T-helper 9 cell (primary cell): ENCODE data around the gene ETV3.

Source experiments
- DNase-seq: peaks from one replicate; pipeline ENCODE4 v3.0.0-alpha.2; 2020

The ETV3 gene

DNA sequence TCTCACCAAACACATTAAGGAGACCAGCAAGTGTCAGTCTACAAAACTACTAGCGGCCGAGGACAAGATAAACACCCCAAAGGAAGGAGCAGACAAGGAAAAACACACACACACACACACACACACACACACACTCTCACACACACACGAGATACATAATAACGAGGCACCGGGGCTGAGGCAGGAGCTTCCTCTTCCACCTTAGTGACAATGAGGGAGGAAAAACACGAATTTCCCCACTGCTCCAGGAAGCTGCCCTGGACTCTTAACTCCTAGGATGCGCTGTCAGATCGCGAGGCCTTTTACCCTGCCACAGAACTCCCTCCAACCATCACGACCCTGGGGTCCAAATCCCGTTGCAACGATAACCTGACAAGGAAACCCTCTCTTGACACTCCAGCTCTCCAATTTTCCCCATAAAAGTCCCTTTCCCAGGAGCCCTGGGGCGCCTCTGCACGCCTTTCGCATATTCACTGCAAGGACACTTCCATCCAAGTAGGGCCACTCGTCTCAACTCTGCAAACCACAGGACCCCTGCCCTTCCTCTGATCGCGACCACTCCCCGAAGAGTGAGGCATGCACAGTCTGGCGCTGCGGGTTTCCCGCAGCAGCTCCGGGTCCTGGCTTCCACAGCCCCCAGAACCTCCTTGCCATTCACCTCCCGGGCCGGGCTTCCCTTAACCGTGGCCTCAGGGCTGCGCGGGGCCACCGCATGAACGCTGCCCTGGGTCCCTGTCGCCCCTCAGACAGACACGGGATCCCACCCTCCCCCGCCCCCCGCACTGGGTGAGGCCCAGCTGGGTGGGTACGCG is 581 bp downstream of the ETV3 start:
- DNase-seq: no peak

DNA sequence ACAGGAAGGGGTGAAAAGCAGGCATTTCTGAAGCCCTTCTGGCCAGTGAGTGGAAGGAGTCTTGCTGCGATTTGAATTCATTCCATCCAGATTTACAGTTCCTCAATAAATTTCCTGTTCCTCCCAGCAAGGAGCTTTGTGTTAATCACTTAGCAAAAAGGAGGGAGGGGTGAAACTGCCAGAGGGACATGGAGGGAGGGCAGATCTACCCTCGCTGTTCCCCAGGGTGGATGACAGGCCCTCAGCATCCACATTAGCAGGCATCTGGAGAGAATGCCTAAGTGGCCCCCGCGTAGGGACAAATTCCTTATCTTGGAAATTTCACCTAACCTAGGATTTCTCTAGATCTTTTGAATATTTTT is 1.2 kb downstream of the ETV3 start:
- DNase-seq: no peak

DNA sequence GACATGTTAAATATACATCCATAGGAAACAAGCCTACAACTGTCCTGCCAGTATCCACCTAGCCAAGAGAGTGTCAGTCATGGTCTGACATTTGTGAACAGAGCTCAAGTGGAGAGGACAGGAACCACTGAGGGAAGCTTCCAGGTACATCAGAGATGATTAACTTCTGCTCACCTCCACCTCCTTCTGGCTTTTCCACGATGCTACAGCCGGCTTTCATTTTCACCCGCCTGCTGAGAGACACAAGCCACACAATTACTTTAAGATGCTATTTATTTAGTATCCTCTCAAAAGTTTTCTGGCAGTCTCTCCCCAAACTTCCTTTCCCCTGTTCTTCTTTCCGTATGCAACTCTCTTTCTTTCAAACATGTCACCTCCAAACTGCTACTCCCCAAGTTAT is 2.1 kb downstream of the ETV3 start:
- DNase-seq: no peak

DNA sequence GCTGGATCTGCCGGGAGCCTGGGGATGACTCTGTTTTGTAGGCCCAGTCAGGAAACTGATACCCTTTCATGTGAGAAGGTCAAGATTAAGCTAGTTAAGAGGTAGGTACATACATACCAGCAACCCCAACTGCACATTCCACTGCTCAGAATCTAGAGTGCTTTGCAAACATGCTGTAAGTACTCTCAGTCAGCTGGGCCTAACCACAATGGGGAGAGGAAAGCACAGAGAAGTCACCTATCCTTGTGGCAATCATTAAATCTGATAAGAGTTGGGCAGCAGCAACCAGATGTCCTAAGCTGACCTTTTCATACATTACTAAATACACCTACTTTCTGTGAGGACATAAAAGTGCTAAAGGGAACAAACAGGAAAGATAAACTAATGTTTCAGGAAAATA is 2.5 kb downstream of the ETV3 start:
- DNase-seq: no peak

DNA sequence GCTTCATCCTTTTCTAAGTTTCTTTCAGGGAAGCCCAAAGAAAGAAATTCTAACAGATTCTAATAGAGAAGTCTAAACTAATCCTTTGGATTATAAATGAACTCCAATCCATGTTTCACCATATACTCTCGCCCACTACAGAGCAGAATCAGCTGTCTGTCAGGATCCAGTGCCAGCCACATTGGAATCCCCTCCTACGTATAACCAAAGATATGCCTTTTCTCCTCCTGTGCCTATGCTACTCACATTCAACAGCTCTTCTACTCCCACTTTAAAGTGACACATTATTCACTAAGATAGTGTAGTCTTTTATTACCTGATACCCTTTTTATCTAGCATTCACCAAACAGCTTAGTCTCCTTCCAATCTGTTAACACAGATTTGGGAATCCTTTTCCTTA is 3.1 kb downstream of the ETV3 start:
- no peak for DNase-seq

DNA sequence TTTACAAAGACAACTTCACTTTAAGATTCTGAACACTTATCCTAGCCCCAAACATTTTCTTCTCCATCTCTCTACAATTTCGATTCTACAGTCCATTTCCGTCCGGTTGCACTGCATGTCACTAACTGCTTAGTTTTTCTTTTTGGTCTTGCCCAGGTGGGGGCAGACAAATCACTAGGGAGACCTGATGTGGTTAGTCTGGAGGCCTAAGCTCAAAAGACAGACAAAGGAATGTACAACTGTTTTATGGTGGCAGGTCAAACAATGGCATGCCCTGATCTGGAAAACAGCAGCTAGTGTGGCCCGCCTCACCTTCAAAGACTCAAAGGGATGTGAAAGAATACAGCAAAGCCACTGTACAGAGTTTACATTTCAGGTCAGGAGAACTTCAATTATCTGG is 3.8 kb downstream of the ETV3 start:
- DNase-seq: no peak

DNA sequence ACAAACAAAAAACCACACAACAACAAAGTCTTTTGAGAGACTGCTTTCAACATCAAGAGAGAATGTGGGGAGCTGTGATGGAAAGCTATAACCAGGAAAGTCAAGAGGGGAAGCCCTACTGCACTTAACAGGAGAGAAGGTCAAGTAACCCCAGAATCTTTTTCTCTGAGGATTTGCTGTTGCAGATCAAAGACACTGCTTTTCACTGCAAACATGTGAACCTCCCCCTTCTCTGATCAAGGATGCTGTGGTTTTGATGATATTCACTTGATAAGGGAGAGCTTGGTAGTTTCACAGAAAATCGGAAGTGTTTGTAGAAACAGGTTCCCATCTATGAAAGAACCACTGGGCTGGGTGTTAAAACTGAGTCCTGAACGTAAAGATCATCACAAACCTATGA is 4.8 kb downstream of the ETV3 start:
- DNase-seq: no peak

DNA sequence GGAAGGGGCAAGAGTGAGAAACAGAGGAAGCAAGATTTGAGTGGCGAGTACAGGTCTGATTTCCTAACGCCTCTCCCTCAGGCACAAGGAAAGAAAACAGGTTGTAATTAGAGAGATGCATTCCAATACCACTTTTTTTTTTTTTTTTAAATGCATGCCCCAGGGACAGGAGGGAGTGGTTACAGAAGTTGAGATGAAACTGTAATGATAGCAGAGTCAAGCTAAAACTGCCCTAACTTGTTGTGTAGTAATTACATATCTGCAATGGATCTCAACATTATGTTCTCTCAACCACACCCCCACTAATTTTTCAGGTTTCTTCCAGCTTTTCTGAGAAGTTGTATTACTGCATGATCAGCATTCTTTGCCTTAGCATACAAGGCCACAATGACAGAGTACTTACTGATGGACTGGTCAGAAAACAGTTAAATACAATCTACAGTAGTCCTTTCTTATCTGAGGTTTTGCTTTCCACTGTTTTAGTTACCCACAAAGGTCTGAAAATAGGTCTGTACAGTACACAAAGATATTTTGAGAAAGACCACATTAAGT is 5.5 kb downstream of the ETV3 start:
- DNase-seq: no peak

DNA sequence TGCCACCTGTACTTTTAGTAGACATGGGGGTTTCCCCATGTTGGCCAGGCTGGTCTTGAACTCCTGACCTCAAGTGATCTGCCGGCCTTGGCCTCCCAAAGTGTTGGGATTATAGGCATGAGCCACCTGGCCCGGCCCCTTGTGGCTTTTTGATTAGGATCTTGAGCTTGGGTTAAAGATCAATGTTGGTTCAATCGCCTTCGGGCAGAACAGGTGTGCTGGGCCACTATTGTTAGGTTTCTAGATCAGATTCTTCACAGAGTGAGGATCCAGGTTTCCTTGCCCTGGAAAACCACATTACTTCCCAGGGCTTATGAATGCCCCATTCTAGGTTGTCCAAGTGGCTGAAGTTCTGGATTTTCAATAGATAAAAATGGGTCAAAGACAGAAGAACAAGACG is 6.1 kb downstream of the ETV3 start:
- no peak for DNase-seq

DNA sequence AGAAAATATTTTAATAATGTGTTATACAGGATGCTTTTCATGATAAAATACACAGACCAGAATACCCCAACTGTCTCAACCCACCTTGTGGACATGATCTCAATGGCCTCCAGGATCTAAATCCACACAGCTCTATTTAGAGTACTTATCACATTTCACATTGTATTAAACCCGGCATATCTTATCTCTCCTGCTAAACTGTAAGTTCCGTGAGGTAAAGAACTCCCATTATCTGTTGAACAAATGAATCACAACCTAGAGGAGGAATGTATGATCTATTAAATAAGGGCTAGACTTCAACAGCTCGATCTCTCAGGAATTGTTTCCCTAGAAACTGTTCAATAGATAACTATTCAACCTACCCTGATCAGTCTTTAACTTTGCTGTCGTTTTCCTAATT is 6.9 kb downstream of the ETV3 start:
- DNase-seq: no peak

DNA sequence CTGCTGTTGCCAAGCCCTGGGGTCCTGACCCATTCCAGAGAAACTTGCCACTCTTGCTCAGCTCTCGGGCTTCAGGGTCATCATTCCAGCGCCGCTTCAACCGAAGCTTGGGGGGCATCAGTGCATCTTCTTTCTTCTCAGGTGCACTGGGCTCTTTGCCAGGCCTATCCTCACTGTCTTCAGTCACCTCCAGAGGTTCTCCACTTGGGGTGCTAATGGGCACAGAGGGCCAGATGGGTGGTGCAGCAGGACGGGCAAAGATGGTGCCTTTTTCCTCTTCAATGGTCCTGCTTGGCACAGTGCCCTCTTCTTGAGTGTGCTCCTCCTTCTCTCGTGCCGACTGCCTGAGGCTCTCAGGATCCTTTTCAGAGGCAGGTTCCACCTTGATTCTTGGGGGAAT is 13.3 kb downstream of the ETV3 start:
- DNase-seq: no peak

DNA sequence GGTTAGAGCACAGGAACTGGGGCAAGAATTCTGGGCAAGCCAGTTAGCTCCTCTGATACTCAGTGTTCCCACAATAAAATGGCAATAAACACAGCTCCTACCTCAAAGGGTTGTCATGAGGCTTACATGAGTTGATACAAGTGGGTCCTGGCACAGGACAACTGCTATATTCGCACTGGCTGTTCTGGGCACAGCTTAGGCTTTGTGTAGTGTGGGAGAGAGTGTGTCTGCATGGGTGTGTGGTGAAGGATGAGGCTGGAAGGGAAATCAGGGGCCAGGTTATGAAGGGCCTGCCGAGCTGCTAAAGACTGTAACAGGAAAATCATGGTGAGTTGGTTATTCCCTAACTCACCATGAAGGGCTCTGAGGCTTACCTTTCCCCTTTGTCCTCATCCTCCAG is 18.7 kb downstream of the ETV3 start:
- DNase-seq: no peak

DNA sequence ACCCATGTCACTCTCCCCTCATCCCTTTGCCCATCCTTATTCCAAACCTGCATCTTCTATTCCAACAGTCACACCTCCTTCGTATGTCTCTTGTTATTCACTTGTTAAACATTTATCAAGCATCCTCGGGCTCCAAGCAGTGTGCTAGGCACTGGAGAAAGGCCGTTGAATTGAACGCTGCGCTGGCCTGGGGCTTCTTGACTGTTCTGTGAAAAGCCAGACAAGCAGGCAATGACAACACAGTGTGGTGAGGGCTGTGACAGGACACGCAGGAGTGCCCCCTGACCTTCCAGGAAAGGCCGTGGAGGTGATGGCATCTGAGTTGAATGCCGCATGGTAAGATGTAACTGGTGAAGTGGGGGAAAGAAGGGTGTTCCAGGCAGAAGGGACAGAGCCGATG is 19.2 kb downstream of the ETV3 start:
- DNase-seq: no peak

DNA sequence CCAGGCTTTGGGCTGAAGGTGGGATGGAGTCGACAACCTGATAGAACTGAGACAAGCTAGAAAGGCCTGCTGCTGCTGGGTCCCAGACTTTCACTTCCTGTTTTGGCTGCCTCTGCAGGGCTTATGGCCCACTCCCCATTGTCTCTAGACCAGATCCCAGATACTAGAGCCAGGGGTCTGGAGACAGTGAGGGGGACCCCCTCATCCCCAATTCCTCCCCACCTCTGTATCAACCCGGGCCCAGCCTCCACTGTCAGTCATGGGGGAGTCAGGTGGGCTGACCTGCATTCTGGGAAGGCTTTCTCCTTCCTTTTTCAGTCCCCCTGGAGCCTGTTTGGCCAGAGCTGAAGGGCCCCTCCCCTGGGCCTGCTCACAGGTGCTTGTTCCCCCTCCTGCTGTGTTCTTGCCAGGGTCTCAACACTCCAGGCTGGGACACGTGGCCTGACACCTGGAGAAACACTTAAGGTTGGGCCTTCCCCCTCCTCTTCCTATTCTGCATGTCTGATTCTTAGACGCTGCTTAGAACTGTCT is 20.6 kb downstream of the ETV3 start:
- DNase-seq: no peak

DNA sequence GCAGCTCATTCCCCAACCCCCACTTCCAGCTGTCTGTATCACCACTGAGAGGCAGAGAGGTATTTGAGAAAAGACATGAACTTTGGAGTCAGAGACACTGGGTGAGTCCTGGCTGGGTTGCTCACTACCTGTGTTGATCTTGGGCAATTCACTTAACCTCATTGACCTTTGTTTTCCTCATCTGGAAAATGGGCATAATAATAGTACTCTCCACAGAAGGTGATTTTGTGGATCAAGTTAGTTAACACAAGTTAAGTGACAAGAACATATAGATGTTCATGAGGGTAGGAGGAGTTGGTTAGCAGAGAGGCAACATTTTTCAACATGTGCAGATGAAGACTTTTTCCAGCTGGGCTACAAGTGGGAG is 21.5 kb downstream of the ETV3 start:
- DNase-seq: no peak

DNA sequence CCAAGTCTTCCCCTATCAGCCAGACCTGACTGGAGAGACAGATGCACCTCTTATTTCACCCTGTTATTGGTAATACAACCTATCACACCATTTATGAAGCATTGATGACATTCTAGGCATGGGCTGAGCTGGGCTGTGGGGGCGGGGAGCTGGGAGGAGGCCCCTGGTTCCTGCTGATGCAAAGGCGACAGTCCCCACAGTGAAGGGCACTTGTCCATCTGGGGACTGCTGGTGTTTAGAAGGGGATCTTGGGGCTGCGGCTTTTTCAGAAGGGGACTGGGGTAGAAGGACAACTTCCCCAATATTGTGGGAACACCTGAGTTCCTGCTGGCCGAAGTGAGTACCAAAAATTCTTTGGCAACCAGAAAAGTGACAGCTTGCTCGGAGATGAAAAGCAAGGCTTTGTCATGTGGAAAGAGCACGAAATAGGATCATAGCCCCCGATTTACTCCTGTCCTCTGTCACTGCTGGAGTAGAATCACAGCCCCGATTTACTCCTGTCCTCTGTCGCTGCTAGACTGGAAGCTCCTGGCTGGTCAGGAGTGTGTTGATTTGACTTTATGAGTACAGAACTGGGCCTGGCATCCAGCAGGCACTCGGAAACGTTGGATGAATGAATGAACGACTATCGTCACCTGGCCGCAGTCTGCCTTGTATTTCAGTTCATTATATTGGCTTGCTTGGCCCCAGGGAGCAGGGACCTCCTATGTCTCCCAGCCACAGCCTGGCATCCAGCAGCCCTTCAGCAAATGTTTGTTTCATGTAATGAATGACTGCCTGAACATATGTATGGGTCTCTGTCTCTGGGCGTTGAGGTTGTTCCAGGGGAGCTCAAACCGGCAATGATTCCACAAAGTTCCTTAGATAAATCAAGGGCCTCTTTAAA is 22.1 kb downstream of the ETV3 start:
- DNase-seq: no peak

DNA sequence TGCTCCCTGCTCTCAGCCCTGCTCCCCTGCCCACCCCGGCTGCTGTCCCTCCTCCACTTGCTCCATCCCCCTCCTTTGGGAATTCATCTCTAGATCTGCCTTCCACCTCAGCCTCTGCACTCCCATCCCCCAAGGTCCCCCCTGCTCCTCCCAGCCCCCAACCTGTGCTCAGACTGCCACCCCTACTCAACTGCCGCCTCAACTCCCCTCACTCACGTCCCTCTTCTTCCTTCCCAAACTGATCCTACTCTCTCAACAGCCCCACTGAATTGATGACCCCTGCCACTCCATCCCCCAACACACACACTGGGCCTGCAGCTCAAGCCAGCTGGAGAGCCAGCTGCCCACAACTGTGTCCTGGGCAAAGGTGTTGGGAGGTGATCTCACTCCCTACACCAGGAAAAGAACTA is 22.8 kb downstream of the ETV3 start:
- no peak for DNase-seq

DNA sequence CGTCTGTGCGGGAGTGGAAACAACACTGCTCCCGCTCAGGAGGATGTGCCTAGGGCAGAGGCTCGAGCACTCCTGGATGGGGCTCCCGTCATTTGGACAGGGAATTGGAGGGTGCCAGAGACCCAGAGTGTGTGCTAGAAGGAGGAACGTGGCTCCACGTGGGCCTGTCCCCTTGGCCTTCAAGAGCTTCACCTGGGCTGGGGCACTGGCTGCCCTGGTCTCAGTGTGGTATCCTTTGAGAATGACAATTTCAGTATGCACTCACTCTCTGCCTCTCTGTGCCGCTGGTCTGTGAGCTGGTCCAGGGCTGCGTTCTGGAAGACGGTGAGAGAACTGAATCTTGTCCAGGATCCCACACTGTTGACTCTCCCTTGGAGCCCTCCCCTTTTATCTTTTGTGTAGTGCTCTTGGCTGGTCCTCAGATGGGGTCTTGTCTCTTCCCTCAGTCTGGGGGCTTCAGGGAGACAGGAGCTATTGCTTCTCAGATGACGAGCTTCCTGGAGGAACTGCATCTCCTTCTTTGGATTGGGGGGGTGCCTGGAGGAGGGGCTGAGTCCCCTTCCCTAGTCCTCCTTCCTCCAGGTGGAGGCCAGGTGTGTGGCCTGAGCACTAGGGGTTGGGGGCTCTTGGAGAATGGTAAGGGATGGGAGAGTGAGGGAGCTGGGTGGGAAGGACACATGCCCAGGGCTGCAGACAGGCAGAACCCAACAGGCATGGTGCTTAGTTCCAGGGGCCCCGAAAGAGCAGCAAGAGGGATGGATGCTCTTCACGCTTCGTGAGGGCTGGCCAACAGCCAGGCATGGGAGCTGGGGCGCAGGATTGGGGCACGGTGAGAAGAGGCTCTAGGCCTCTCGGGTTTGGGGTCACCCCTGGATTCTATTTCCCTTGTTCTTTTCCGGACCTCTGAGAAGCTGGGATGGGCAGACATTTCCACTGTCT is 23.7 kb downstream of the ETV3 start:
- no peak for DNase-seq

DNA sequence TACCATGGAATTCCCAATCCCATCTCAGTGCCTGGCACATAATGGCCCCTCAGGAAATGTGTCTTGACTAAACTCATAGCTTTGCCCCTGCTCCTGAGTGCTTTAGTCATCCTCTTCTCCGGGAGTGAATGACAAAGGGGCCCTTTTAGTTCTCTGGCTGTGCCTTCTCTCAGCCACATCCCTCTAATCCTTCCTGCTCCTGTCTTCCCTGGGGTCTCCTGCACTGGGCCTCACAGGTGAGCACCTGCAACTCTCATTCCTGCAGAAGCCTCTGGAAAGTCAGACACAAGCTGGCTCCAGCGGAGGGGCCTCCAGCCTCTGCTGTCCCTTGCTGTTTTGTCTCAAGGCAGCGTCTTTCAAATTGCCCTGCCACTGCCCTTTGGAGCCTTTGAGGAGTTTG is 24.6 kb downstream of the ETV3 start:
- DNase-seq: no peak

DNA sequence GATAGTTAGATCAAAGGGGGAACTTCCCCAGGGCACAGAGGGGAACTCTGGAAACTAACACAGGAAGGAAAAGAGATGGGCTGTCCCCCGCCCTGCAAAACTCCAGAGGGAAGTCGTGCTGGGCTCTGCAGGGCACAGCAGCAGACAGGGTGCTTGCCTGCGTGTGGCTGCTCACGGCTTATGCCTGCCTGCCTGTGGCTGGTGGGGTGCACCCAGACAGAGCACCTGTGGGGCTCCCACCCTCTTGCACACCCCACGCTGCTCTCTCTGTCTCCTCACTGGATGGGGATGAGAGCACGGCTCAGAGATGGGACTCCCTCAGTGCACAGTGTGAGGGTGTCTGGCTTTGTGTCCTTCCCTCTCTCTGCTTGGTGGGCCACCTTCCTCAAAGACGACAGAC is 25.1 kb downstream of the ETV3 start:
- DNase-seq: no peak

DNA sequence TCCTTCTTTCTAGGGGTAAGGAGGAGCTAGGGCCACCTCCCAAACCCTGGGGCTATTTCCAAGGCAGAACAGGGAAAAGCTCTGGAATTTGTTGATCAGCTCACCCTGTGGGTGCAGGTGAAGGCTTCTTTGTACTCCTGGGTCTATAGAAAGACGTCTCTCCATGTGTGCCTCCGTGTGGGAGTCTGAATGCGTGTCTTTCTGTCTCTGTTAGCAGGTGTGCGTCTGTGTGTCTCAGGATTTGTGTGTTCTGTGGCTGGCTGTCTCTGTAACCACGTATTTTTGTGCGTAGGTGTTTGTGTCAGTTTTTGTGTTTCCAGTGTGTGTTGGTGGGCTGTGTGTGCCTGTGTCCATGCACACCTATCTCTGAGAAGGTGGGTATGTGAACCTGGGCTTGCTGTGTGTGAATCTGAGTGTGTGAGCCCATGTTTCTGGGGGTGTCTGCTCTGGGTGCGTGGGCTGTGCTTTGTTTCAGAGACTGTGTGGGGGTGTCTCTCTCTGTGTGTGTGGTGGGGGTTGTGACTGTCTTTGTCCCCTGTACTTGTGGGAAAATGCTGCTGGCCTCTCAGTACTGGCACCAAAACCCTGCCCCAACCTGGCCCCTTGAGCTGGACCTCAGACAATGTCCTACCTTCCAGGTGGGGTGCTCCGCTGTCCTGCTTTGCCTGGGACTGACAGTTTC is 25.9 kb downstream of the ETV3 start:
- DNase-seq: no peak
